ENCODE results near the gene RAVER1. TPM values are rescaled to one million over a fixed set of nuclear protein-coding genes. Genes with fewer than 3 reads are reported as not detected.
A peak's percentile ranks its signal among the peaks of the same experiment; 100 is the strongest.
"Not testable (repeated sequence)": the region's sequence is repeated elsewhere in the genome, so short reads cannot be mapped to it uniquely, and the experiment has no call there.

Gene RAVER1
- total and polyA plus RNA-seq, 4 donors = 7.9 to 24.0 (median 17.2) TPM

- 93 to 94% methylated on average over 34 of the region's 34 CpGs for WGBS, 2 donors
- Histone ChIP-seq H3K9me3 (ENCODE audit: control insufficient read depth, low read length) (no peaks in the 10 kb centered on the region), H3K27me3 (ENCODE audit: control insufficient read depth in 1 of 2, insufficient read depth in 2 of 2, low read length in 1 of 2) (no peaks in the 10 kb centered on the region), H3K4me3 (ENCODE audit: low read length in 2 of 2) (no peak overlapping the region), H3K4me1 (ENCODE audit: control insufficient read depth in 1 of 2, insufficient read depth in 2 of 2, low read length in 2 of 2) (no peaks in the 10 kb centered on the region), H3K27ac (ENCODE audit: low read depth in 1 of 2, low read length in 2 of 2) (no peak overlapping the region), H3K36me3 (ENCODE audit: control insufficient read depth in 1 of 2, insufficient read depth in 2 of 2, low read length in 1 of 2) (no peaks in the 10 kb centered on the region)
- intact Hi-C loops (cut with DNase I) = no loop called here
- ATAC-seq (ENCODE audit: low FRiP score) (no peak), DNase-seq (no peak)
These were observed 49.0 kb downstream of the RAVER1 start for GRCh38 chr19:10284065-10284959.

- Histone ChIP-seq H3K9me3 (ENCODE audit: control insufficient read depth, low read length) (no peaks in the 10 kb centered on the region), H3K4me1 (ENCODE audit: control insufficient read depth in 1 of 2, insufficient read depth in 2 of 2, low read length in 2 of 2) (no peaks in the 10 kb centered on the region), H3K36me3 (ENCODE audit: control insufficient read depth in 1 of 2, insufficient read depth in 2 of 2, low read length in 1 of 2) (no peaks in the 10 kb centered on the region), H3K4me3 (ENCODE audit: low read length in 2 of 2) (no peak overlapping the region), H3K27me3 (ENCODE audit: control insufficient read depth in 1 of 2, insufficient read depth in 2 of 2, low read length in 1 of 2) (no peaks in the 10 kb centered on the region), H3K27ac (ENCODE audit: low read depth in 1 of 2, low read length in 2 of 2) (no peak overlapping the region)
- DNase-seq (no peak), ATAC-seq (ENCODE audit: low FRiP score) (no peak)
- WGBS, 2 donors = 75 to 76% methylated on average over 23 of the region's 23 CpGs
- intact Hi-C loops (cut with DNase I) = no loop called here
These were observed 49.8 kb downstream of the RAVER1 start for GRCh38 chr19:10283301-10284064.

DNA sequence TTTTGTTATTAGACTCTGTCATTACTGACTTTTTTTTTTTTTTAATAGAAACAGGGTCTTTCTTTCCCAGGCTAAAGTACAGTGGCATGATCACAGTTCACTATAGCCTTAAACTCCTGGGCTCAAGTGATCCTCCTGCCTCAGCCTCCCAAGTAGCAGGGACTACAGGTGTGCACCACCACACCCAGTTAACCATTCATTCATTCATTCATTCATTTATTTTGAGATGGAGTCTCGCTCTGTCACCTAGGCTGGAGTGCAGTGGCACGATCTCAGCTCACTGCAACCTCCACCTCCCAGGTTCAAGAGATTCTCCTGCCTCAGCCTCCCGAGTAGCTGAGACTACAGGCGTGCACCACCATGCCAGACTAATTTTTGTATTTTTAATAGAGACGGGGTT lies 51.3 kb downstream of the RAVER1 start:
- DNase-seq; intact Hi-C loops (cut with DNase I); ATAC-seq (ENCODE audit: low FRiP score); H3K36me3 ChIP-seq (ENCODE audit: control insufficient read depth in 1 of 2, insufficient read depth in 2 of 2, low read length in 1 of 2); H3K27me3 ChIP-seq (ENCODE audit: control insufficient read depth in 1 of 2, insufficient read depth in 2 of 2, low read length in 1 of 2); H3K4me1 ChIP-seq (ENCODE audit: control insufficient read depth in 1 of 2, insufficient read depth in 2 of 2, low read length in 2 of 2); H3K9me3 ChIP-seq (ENCODE audit: control insufficient read depth, low read length); H3K27ac ChIP-seq (ENCODE audit: low read depth in 1 of 2, low read length in 2 of 2); H3K4me3 ChIP-seq (ENCODE audit: low read length in 2 of 2): not testable (repeated sequence)
- 93 to 94% methylated on average over 5 of the region's 5 CpGs for WGBS, 2 donors

DNA sequence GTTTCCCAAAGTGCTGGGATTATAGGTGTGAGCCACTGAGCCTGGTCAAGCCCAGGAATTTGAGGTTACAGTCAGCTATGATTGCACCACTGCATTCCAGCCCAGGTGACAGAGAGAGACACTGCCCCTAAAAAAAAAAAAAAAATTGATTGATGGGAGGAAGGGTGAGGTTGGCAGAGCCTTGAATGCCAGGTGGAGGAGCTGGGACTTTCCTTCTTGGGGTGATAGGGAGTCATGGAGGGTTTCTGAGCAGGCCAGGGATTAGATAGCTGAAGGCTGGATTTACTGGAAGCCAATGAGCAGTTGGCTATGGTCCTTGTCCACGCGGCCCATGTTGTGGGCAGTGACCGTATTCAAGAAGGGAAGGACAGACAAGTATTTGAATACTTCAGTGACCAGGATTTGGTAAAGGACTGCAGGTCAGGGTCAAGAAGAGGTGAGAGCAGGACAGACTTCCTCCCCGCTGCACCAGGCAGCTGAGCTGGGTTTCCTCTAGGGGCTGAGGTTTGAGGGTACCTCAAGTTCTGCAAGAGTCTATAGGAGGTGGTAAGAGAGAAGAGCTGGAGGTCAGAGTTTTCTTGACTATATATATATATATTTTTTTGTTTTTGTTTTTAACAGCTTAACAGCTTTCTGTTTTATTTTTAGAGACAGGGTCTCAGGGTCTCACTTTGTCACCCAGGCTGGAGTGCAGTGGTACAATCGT lies 53.4 kb downstream of the RAVER1 start:
- no peaks in the 10 kb centered on the region for H3K36me3 ChIP-seq (ENCODE audit: control insufficient read depth in 1 of 2, insufficient read depth in 2 of 2, low read length in 1 of 2)

GRCh38 chr19:10278935-10279334 lies 54.4 kb downstream of the RAVER1 start:
- H3K27me3 ChIP-seq (ENCODE audit: control insufficient read depth in 1 of 2, insufficient read depth in 2 of 2, low read length in 1 of 2) = no peaks in the 10 kb centered on the region
- intact Hi-C loops (cut with DNase I) = no loop called here
- ATAC-seq (ENCODE audit: low FRiP score) (no peak), DNase-seq (no peak)
- H3K4me1 ChIP-seq (ENCODE audit: control insufficient read depth in 1 of 2, insufficient read depth in 2 of 2, low read length in 2 of 2) = no peaks in the 10 kb centered on the region
- no peak overlapping the region for H3K27ac ChIP-seq (ENCODE audit: low read depth in 1 of 2, low read length in 2 of 2)
- H3K36me3 ChIP-seq (ENCODE audit: control insufficient read depth in 1 of 2, insufficient read depth in 2 of 2, low read length in 1 of 2) = no peaks in the 10 kb centered on the region
- 91 to 94% methylated on average over 1 of the region's 1 CpG for WGBS, 2 donors
- H3K9me3 ChIP-seq (ENCODE audit: control insufficient read depth, low read length) = no peaks in the 10 kb centered on the region
- H3K4me3 ChIP-seq (ENCODE audit: low read length in 2 of 2) = no peak overlapping the region

More for the DNA sequence above, 53.4 kb downstream of the RAVER1 start:
- intact Hi-C loops (cut with DNase I) = no loop called here
- no peak for ATAC-seq (ENCODE audit: low FRiP score)
- H3K27ac ChIP-seq (ENCODE audit: low read depth in 1 of 2, low read length in 2 of 2) = no peak overlapping the region
- no peaks in the 10 kb centered on the region for H3K9me3 ChIP-seq (ENCODE audit: control insufficient read depth, low read length)
- no peaks in the 10 kb centered on the region for H3K4me1 ChIP-seq (ENCODE audit: control insufficient read depth in 1 of 2, insufficient read depth in 2 of 2, low read length in 2 of 2)
- no peak for DNase-seq
- no peak overlapping the region for H3K4me3 ChIP-seq (ENCODE audit: low read length in 2 of 2)
- 86 to 89% methylated on average over 5 of the region's 5 CpGs for WGBS, 2 donors
- no peaks in the 10 kb centered on the region for H3K27me3 ChIP-seq (ENCODE audit: control insufficient read depth in 1 of 2, insufficient read depth in 2 of 2, low read length in 1 of 2)

DNA sequence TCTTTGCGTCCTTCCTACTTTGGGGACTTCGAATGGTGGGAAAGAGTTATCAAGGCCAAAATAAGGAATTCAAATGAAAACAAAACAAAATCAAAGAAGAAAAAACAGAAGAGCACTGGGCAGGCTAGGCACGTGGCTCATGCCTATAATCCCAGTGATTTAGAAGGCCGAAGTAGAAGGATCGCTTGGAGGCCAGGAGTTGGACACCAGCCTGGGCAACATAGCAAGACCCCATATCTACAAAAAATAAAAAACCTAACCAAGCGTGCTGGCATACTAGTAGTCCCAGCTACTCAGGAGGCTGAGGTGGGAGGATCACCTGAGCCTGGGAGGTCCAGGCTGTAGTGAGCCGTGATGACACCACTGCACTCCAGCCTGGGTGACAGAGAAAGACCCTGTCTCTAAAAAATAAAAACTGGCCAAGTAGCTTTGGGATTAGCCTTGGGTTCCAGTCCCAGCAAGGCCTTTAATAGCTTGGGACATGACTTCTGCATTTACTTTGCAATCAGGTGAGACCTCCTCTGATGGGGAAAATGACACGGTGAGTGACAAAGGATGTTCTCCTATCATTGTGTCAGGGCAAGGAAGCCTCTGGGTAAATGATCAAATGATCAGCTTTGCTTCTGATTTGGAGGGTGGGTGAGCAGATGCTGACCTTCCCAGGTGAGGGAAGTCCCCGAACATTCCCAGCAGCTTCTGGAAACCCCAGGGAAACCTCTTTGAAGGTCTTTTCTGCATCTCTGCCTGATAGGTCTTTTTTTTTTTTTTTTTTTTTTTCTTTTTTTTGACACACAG lies 55.3 kb downstream of the RAVER1 start:
- Histone ChIP-seq H3K9me3 (ENCODE audit: control insufficient read depth, low read length) (no peaks in the 10 kb centered on the region), H3K4me3 (ENCODE audit: low read length in 2 of 2) (no peak overlapping the region), H3K27me3 (ENCODE audit: control insufficient read depth in 1 of 2, insufficient read depth in 2 of 2, low read length in 1 of 2) (no peaks in the 10 kb centered on the region), H3K36me3 (ENCODE audit: control insufficient read depth in 1 of 2, insufficient read depth in 2 of 2, low read length in 1 of 2) (no peaks in the 10 kb centered on the region), H3K27ac (ENCODE audit: low read depth in 1 of 2, low read length in 2 of 2) (no peak overlapping the region), H3K4me1 (ENCODE audit: control insufficient read depth in 1 of 2, insufficient read depth in 2 of 2, low read length in 2 of 2) (no peaks in the 10 kb centered on the region)
- ATAC-seq (ENCODE audit: low FRiP score) (no peak), DNase-seq (no peak)
- 85 to 87% methylated on average over 9 of the region's 9 CpGs for WGBS, 2 donors
- intact Hi-C loops (cut with DNase I) = no loop called here

GRCh38 chr19:10274589-10274988 lies 58.7 kb downstream of the RAVER1 start:
- 87 to 88% methylated on average over 10 of the region's 10 CpGs for WGBS, 2 donors

GRCh38 chr19:10271543-10272086 lies 61.7 kb downstream of the RAVER1 start:
- Histone ChIP-seq H3K27me3 (ENCODE audit: control insufficient read depth in 1 of 2, insufficient read depth in 2 of 2, low read length in 1 of 2) (no peaks in the 10 kb centered on the region), H3K9me3 (ENCODE audit: control insufficient read depth, low read length) (no peaks in the 10 kb centered on the region), H3K4me3 (ENCODE audit: low read length in 2 of 2) (no peak overlapping the region), H3K4me1 (ENCODE audit: control insufficient read depth in 1 of 2, insufficient read depth in 2 of 2, low read length in 2 of 2) (no peaks in the 10 kb centered on the region), H3K36me3 (ENCODE audit: control insufficient read depth in 1 of 2, insufficient read depth in 2 of 2, low read length in 1 of 2) (no peaks in the 10 kb centered on the region), H3K27ac (ENCODE audit: low read depth in 1 of 2, low read length in 2 of 2) (no peak overlapping the region)
- ATAC-seq (ENCODE audit: low FRiP score) (peak; percentile 0), DNase-seq (no peak)
- intact Hi-C loops (cut with DNase I) = no loop called here
- 49% methylated on average over 12 of the region's 12 CpGs for WGBS, 2 donors

More at GRCh38 chr19:10274589-10274988, 58.7 kb downstream of the RAVER1 start:
- H3K27me3 ChIP-seq (ENCODE audit: control insufficient read depth in 1 of 2, insufficient read depth in 2 of 2, low read length in 1 of 2) = no peaks in the 10 kb centered on the region
- no peak overlapping the region for H3K4me3 ChIP-seq (ENCODE audit: low read length in 2 of 2)
- no peak overlapping the region for H3K27ac ChIP-seq (ENCODE audit: low read depth in 1 of 2, low read length in 2 of 2)
- ATAC-seq (ENCODE audit: low FRiP score) (no peak), DNase-seq (no peak)
- intact Hi-C loops (cut with DNase I) = no loop called here
- no peaks in the 10 kb centered on the region for H3K9me3 ChIP-seq (ENCODE audit: control insufficient read depth, low read length)
- H3K4me1 ChIP-seq (ENCODE audit: control insufficient read depth in 1 of 2, insufficient read depth in 2 of 2, low read length in 2 of 2) = no peaks in the 10 kb centered on the region
- no peaks in the 10 kb centered on the region for H3K36me3 ChIP-seq (ENCODE audit: control insufficient read depth in 1 of 2, insufficient read depth in 2 of 2, low read length in 1 of 2)
